Fibroblast of skin of scalp (primary cell): Measurements from ENCODE around the gene HSPA8.

Experiments
- DNase-seq: peaks from one replicate; pipeline ENCODE4 v3.0.0-alpha.2; 2013

HSPA8 gene

DNA sequence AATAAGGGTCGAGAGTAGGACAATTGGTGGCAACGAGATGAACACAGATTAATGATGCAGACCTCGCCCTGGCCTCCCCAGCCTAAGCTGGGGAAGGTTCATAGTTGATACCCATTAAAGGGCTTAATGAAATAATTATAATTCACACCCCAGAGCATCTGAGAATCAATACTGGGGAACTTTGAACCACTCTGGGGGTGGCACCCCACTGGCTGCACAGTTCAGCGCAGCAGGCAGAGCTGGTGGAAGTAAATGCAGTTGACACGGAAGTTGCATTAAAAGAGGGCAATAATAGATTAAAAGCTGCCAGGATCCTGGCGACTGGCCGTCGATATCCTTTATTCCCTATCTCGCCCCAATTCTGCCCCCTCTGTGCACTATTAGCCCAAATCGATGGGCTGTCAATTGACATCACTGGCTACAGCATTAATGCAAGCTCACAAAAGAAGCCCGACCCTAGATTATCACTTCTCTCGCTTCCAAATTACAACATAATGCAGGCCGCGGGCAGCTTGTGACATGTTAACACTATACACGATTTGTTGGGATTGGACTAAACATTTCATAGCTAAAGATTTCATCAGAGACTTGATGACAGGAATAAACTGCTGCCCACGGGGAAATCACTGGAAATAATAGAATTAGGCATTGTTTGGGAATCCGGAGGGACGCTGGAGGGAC is 14.5 kb downstream of the HSPA8 start:
- DNase-seq = no peak

GRCh38 chr11:123046473-123047259 is 15.3 kb downstream of the HSPA8 start:
- no peak for DNase-seq

DNA sequence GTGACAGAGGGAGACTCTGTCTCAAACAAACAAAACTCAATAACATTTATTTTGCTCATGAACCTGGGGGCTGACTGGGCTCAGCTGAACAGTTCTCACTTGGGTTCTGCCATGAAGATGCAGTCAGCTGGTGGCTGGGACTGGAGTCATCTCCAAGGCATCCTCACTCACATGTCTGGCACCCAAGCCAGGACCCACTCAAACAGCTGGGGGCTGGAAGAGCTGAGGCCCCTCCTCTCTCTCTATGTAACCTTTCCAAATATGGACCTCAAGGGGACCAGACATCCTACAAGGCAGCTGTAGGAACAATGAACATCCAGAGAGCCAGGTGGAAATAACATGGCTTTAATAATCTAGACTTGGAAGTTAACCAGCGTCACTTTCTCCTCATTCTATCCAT is 16.8 kb downstream of the HSPA8 start:
- DNase-seq = peak; percentile 23

DNA sequence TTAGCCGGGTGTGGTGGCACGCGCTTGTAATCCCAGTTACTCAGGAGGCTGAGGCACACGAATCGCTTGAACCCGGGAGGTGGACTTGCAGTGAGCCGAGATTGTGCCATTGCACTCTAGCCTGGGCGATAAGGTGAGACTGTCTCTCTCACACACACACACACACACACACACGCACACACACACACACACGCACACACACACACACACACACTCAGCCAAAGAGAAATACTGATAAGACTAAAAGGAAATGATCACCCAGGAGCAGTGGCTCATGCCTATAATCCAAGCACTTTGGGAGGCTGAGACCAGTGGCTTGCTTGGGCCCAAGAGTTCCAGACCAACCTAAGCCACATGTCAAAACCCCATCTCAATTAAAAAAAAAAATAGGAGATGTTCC is 20.8 kb downstream of the HSPA8 start:
- DNase-seq = peak; percentile 12

DNA sequence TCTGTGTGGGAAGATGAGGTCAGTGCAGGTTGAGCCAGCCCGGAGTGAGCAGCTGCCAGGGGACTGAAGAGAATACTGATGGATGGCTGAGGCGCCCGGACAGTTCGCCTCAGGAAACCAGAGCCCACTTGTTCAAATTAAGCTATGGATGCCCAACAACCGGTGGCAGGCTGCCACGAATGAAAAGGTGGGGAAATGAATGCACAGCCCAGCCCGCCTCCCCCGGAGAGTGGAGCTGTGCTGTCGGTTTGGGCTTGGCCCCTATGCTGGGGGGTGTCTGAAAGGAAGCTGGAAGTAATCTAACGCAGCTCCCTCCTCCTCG is 21.9 kb downstream of the HSPA8 start:
- no peak for DNase-seq

DNA sequence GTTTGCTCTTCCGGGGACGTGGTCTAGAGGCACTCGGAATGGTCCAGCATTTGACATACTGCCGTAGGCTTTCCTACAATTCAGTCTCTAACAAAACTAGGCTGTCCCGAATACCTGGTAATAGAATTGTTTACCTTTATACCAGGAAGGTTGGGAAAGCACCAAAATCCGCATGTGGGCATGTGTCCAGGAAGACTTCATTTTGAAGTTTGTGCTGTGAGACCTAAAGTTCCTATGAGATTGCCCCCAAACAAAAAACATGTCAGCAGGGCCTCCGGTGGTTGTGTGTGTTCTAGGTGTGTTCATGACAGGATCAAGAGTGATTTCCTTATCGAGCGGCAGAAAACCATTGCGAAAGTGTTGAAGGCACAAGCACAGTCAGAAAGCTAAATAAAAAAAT is 26.1 kb downstream of the HSPA8 start:
- DNase-seq = no peak

- DNase-seq = no peak
These were observed 27.3 kb downstream of the HSPA8 start for GRCh38 chr11:123034597-123034996.

- no peak for DNase-seq
These were observed 28.0 kb downstream of the HSPA8 start for GRCh38 chr11:123033895-123034294.

DNA sequence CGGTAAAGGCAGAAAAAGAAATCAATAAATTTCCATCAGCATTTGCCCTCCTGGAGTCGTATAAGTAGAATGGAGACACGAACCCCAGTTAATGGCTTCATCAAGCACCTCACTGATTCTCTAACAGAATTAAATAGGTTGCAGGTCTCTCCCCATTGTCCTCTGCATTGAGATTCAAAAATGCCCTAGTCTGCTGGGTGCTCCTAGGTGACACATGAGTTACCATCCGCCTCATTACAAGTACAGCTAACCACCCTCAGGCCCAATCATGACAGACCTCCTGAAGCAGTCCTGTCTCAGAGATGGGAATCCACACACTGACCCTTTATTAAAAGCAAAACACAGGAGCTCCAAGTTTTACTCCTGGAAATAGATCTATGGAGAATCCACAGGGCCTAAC is 31.4 kb downstream of the HSPA8 start:
- no peak for DNase-seq

- DNase-seq = peak; percentile 60
These were observed 41.0 kb downstream of the HSPA8 start for GRCh38 chr11:123020968-123021367.

- no peak for DNase-seq
These were observed 43.2 kb downstream of the HSPA8 start for GRCh38 chr11:123018702-123019101.

- DNase-seq = no peak
These were observed 50.4 kb downstream of the HSPA8 start for GRCh38 chr11:123011510-123011909.
